ENCODE measurements around the gene PHTF2.

PHTF2 gene

GRCh38 chr7:77967429-77967828 lies 168.9 kb downstream of the PHTF2 start:
- no peak for DNase-seq (ENCODE audit: low read depth)
- no peak overlapping the region for H3K4me3 ChIP-seq (ENCODE audit: low read depth, low read length)
- TF ChIP-seq MAX (IDR thresholded peaks at IDR 0.05; ENCODE audit: low read depth, low read length) = no peak

DNA sequence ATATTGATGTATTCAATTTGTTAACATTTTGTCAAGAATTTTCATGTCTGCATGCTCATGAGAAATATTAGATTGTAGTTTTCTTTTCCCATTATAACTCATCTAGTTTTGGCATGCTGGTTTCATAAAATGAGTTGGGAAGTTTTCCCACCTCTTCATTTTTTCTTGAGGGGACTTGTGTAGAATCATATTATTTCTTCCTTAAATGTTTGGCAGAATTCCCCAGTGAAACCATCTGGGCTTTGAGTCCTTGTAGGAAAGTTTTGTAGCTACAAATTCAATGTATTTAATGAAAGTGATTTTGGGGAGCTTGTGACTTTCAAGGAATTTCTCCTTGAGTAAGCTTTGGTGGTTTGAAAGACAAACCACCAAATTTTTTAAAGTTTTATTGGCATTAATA lies 173.2 kb downstream of the PHTF2 start:
- no peak for DNase-seq (ENCODE audit: low read depth)
- TF ChIP-seq, protein P1, sequence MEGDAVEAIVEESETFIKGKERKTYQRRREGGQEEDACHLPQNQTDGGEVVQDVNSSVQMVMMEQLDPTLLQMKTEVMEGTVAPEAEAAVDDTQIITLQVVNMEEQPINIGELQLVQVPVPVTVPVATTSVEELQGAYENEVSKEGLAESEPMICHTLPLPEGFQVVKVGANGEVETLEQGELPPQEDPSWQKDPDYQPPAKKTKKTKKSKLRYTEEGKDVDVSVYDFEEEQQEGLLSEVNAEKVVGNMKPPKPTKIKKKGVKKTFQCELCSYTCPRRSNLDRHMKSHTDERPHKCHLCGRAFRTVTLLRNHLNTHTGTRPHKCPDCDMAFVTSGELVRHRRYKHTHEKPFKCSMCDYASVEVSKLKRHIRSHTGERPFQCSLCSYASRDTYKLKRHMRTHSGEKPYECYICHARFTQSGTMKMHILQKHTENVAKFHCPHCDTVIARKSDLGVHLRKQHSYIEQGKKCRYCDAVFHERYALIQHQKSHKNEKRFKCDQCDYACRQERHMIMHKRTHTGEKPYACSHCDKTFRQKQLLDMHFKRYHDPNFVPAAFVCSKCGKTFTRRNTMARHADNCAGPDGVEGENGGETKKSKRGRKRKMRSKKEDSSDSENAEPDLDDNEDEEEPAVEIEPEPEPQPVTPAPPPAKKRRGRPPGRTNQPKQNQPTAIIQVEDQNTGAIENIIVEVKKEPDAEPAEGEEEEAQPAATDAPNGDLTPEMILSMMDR (IDR thresholded peaks at IDR 0.05; ENCODE audit: low read depth, low read length) = no peak
- no peak overlapping the region for H3K4me3 ChIP-seq (ENCODE audit: low read depth, low read length)

DNA sequence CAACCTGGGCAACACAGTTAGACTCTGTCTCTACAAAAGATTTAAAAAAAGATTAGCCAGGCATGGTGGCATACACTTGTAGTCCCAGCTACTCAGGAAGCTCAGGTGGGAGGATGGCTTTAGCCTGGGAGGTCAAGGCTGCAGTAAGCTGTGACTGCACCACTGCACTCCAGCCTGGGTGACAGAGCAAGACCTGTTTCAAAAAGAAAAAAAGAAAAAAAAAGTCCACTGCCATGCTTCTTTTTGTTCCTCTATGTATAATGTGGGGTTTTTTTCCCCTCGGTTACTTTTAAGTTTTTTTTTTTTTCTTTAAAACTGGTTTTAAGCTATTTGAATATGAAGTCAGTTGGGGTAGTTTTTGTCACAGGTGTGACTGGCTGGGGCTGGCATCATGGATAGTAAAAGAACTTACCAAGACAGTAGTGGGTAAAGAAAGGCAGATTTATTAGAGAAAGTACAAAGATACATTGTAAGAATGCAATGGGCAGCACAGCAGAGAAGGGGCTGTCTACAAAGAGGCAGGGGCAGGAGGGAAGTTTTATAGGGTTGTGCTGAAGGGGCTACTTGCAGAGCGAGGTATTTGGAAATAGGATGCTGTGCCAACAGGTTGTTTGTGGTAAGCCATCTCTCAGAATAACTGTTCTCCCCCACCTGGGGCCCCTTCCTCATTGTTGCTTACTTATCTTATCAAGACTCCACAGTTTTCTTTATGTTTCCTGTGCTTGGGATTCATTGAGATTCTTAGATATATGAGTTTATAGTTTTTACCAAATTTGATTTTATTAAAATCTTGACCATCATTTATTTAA lies 177.3 kb downstream of the PHTF2 start:
- TF ChIP-seq, protein P1 (IDR thresholded peaks at IDR 0.05; ENCODE audit: low read depth, low read length) = no peak
- no peak for TF ChIP-seq POLR2A (IDR thresholded peaks at IDR 0.05; ENCODE audit: extremely low read depth, insufficient read length)
- DNase-seq (ENCODE audit: low read depth) = peak; percentile 59
- no peak overlapping the region for H3K4me3 ChIP-seq (ENCODE audit: low read depth, low read length)

- DNase-seq (ENCODE audit: low read depth) = no peak
- TF ChIP-seq, protein P1 (IDR thresholded peaks at IDR 0.05; ENCODE audit: low read depth, low read length) = no peak
- TF ChIP-seq POLR2A (IDR thresholded peaks at IDR 0.05; ENCODE audit: extremely low read depth, insufficient read length) = no peak
- no peak for TF ChIP-seq MYC (IDR thresholded peaks at IDR 0.05; ENCODE audit: low read depth, low read length)
- TF ChIP-seq MAX (IDR thresholded peaks at IDR 0.05; ENCODE audit: low read depth, low read length) = no peak
- H3K4me3 ChIP-seq (ENCODE audit: low read depth, low read length) = no peak overlapping the region
These were observed 180.6 kb downstream of the PHTF2 start for GRCh38 chr7:77979219-77979618.

DNA sequence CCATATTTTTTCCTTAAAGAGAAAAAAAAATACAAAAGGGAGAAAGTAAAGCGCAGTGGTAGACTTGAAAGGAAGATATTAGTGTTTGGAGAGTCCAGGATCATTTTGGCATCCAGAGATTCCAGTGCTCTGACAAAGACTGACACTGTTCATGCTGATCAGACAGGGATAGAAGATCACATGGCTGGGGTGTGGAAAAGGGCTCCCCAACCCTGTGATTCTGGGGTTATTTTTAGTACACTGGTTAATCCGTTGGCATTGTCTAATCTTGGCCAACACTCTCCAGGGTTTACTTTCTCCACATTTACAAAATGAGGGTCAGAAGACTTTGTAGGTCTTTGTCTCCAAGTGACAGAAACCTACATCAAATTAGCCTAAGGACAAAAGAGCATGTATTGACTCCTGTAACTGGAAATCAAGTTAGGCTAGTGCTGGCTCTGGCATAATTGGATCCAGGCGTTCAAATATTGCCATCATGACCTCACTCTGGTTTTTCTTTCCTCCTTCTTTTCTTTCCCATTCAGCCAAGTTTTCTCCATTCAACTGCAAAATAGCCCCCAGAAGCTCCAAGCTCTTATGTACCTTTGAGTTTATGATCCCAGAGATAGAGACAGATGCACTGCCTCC lies 181.6 kb downstream of the PHTF2 start:
- no peak for TF ChIP-seq MYC (IDR thresholded peaks at IDR 0.05; ENCODE audit: low read depth, low read length)
- TF ChIP-seq, protein P1 (IDR thresholded peaks at IDR 0.05; ENCODE audit: low read depth, low read length) = no peak
- no peak for TF ChIP-seq MAX (IDR thresholded peaks at IDR 0.05; ENCODE audit: low read depth, low read length)
- no peak for TF ChIP-seq POLR2A (IDR thresholded peaks at IDR 0.05; ENCODE audit: extremely low read depth, insufficient read length)
- no peak overlapping the region for H3K4me3 ChIP-seq (ENCODE audit: low read depth, low read length)
- no peak for DNase-seq (ENCODE audit: low read depth)

DNA sequence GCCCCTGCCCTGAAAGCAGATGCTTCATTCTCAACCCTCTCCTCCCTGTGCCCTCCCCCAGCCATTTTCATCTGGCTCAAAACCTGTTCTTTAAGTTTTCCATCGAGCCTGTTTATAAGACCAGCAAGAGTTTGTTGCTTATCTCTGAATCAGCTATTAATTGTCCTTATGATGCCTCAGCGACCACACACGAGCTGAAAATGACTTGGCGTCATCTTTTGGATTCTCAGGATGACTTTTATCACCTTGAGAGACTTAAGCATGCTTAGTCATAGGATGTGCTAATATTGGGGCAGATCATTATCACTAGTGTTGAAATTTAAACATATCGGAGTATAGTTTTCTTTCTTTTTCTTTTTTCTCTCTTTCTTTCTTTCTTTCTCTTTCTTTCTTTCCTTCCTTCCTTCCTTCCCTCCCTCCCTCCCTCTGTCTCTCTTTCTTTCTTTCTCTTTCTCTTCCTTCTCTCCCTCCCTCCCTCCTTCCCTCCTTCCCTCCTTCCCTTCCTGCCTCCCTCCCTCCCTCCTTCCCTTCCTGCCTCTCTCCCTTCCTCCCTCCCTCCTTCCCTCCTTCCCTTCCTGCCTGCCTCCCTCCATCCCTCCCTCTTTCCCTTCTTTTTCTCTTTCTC lies 184.5 kb downstream of the PHTF2 start:
- no peak overlapping the region for H3K4me3 ChIP-seq (ENCODE audit: low read depth, low read length)
- TF ChIP-seq, protein P1 (IDR thresholded peaks at IDR 0.05; ENCODE audit: low read depth, low read length) = no peak
- TF ChIP-seq POLR2A (IDR thresholded peaks at IDR 0.05; ENCODE audit: extremely low read depth, insufficient read length) (no peak), MAX (IDR thresholded peaks at IDR 0.05; ENCODE audit: low read depth, low read length) (no peak), MYC (IDR thresholded peaks at IDR 0.05; ENCODE audit: low read depth, low read length) (no peak)
- peak; percentile 33 for DNase-seq (ENCODE audit: low read depth)

Measured in NB4 (cell line).